HPDE6-E6E7 (cell line): ENCODE results near the gene FIBP.
"Not testable (repeated sequence)": the region's sequence is repeated elsewhere in the genome, so short reads cannot be mapped to it uniquely, and the experiment has no call there.

Experiments used
- DNase-seq: peaks from one replicate; pipeline ENCODE4 v3.0.0; 2011; ENCODE audit warnings: missing footprints; ENCODE audit errors: extremely low spot score

The FIBP gene

DNA sequence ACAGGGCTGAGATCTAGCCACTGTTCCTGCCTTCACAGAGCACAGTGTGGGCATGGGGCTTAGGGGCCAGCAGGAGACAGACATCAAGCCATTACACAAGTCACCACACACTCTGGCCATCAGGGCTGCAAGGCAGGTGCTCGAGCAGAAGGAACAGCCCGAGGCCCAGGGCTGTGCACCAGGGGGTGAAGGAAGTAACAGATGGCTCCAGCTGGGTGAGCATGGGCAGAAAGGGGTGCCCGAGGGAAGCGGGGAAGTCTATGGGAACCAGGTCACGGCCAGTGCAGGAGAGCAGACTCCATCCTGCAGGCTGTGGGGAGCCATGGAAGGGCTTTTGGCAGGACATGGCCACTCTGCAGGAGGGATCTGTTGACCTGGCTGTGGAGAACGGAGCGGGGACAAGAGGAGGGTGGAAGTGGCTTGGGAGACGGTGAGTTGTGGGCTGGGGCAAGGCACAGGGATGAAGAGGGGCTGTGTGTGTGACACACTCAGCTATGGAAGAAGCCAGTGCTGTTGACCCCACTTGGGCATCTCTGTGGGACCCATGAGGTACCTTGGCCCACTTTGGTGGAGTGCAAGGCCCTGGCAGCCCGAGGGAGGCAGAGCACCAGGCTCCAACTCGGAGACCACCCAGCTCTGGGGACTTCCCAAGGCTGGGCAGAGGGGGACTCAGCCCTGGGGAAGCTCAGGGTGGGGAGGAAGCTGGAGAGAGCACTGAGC lies 27.0 kb upstream of the FIBP start:
- DNase-seq = no peak

- peak; percentile 78 for DNase-seq
These were observed 24.6 kb upstream of the FIBP start for GRCh38 chr11:65912845-65913244.

- no peak for DNase-seq
These were observed 23.7 kb upstream of the FIBP start for GRCh38 chr11:65911682-65912568.

GRCh38 chr11:65907878-65908277 lies 19.6 kb upstream of the FIBP start:
- no peak for DNase-seq

- no peak for DNase-seq
These were observed 18.3 kb upstream of the FIBP start for GRCh38 chr11:65906602-65907001.

GRCh38 chr11:65903715-65904114 lies 15.4 kb upstream of the FIBP start:
- DNase-seq = no peak

DNA sequence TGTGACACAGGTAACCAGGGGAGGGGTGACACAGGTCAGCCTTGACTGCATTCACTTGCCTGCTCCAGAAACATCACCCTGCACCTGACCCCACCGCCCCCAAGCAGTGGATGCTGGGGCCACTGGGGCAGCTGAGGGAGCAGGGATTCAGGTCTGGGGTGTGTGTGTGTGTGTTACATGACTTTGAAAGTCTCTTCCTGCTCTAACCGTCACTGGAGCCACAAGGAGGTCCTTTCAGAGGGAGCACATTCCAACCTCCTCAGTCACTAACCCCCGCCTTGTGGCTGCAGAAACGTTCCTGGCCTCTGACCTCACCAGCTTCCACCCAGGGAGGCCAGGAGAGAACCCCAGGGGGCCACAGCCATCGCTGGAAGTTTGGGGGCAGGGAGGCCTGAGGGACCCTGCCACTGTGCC lies 14.8 kb upstream of the FIBP start:
- no peak for DNase-seq

DNA sequence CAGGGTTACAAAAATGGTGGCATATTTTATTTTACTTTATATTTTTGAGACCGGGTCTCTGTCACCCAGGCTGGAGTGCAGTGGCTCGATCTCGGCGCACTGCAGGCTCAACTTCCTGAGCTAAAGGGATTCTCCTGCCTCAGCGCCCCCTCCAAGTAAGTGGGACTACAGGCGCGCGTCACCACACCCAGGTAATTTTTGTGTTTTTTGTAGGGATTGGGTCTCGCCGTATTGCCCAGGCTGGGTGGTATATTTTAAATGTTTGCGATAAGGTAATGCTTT lies 12.6 kb upstream of the FIBP start:
- DNase-seq = no peak

DNA sequence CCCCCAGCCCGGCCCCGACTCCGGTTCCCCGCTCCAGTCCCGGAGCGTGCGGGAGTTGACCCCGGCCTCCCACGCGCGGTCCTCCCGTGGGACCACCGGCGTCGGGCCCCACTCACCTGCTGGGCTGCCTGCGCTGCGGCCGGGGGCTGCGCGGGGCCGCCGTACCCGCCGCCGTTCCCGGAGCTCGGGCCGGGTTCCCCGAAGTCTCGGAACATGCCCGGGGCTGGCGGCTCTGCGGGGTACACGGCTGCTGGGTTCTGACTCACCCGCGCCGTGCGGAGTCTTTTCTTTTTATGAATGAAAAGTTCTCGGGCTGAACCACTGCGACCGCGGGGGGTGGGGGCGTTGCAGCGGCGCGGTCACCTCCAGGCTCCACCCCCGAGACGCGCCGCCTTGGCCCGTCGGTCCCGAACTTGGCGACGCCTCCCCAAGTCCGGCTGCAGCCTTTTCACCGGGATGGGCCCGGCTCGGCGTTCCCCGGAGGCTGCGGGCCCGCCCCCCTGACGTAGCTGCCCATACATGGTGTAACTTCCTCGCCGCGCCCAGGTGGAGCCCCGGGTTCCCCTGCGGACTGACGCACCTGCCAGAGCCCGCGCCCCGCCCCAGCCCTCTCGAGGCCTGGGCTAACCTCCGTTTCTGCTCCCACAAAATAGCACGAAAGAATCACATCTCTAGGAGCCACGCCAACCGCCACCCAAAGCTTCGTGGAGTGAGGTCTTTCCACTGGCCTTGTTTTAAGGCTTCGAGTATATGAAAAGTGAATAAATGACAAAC lies 12.0 kb upstream of the FIBP start, which contains the start of gene FOSL1:
TSS of gene FOSL1 (minus strand) at position 264 of the 774 bp plus-strand sequence. CDS start at position 215, 49 bp downstream.
- peak; percentile 93 for DNase-seq

- DNase-seq = peak; percentile 76
These were observed 11.3 kb upstream of the FIBP start for GRCh38 chr11:65899356-65900124.

GRCh38 chr11:65898656-65899355 lies 10.5 kb upstream of the FIBP start:
- no peak for DNase-seq

- DNase-seq = no peak
These were observed 8.8 kb upstream of the FIBP start for GRCh38 chr11:65897020-65897471.

- DNase-seq = no peak
These were observed 8.0 kb upstream of the FIBP start for GRCh38 chr11:65896034-65896999.

DNA sequence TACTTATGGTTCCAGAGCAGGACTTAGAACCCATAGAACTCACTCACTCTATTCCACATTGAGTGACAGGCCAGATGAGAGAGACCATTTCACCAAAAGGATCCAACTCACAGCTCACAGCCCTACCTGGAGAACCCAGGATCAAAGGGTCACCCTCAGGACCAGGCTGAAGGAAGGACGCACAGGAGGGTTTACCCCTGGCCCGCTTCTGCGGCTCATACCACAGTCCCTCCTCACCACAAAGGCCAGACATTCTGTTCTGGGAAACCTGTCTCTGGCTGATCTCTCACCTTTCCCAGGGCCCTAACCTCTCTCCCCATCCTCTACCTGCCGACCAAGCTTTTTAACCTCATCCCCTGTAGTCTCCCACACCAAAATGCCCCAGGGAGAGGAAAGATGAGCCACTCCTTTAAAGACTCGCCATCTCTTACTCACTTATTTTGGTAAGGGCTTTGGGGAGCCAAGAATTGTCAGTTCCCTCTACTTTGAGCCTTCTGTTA lies 7.3 kb upstream of the FIBP start:
- no peak for DNase-seq

DNA sequence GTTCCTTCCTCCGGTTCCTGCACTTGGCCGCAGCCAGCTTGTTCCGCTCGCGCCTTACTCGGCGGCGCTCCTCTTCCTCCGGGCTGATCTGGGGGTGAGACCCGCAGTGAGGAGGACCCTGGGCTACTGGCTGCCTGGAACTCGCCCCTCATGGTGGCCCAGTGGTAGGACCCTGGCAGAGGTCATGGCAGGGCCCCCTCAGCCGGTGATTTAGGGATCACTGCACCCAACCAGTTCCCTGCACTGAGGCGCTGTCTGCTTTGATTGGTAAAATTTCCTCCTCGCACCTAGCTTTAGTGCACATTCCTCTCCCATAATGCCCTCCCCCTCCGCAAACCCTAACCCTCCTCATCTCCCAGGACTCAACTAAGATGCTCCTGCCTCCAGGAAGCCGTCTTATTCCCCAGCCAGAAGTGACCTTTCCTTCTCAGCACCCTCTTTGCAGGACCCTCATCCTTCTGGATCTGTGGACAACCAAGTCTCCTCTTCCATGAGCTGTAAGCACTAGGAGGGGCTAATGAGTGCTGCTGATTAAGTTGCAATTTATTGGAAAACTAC lies 5.8 kb upstream of the FIBP start:
- no peak for DNase-seq

- no peak for DNase-seq
These were observed 4.5 kb upstream of the FIBP start for GRCh38 chr11:65892661-65893317.

DNA sequence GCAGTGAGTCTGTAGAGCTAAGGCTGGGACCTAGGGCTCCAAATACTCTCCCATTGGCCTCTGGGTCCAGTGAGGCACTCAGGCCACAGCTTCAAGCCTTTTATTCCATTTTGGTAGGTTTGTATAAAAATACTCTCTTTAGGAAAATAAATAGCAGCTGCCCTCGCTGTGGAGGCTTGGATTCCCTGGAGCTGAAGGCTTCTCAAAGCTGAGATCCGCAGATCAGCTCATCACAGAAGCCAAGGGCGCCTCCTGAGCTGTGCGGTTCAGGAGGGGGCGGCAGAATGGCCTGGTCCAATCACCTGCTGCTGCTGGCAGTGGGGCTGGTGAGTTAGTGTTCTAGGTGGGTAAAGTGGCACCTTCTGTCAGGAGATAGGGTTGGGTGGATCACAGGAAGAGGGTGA lies 3.9 kb upstream of the FIBP start:
- not testable (repeated sequence) for DNase-seq
